ENCODE measurements around the gene LETM1.

DNA sequence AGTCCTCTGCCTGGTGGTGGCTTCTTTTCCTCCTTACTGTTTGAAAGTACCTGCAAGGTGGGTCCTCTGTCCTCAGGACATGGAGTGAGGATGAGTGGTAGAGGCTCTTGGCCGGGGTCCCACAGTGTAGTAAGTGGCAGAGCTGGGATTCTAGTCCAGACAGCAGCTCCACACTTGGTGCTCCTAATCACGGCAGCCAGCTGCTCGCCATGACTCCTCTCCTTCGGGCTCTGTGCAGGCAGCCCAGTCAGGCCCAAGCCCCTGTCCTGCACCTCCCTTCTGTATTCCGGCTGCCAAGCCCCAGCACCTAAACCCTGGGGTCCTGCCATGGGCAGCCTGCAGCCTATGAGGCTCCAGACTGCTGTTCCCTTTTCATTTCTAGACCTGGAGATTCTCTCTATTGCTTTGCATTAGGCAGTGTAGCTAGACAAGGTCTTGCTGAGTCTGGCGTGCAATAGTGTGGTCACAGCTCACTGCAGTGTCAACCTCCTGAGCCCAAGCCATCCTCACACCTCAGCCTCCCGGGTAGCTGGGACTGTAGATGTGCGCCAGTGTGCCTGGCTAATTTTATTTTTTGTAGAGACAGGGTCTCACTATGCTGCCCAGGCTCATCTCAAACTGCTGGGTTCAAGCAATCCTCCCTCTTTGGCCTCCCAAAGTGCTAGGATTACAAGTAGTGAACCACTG is 40.2 kb upstream of the LETM1 start:
- TF ChIP-seq CTCF (IDR thresholded peaks at IDR 0.05) (no peak), POLR2A (IDR thresholded peaks at IDR 0.05) (no peak)

Measured in adrenal gland (tissue), 5 donors.